SK-N-SH (cell line): ENCODE measurements around the gene HMOX2. TPM values are rescaled to one million over a fixed set of nuclear protein-coding genes. Genes with fewer than 3 reads are reported as not detected.

ENCODE experiments used
- CTCF ChIA-PET: fragments of 300-600, 350-600 bp; formaldehyde crosslinking; extraction: SDS; loops from one replicate; lab custom pipeline; 2021; lab: Yijun Ruan, JAX
- POLR2A ChIA-PET: fragments of 350-600 bp; sonication (Branson Sonifier 250); formaldehyde crosslinking; extraction: SDS; loops from one replicate; lab custom pipeline; 2020; ENCODE audit warnings: antibody characterized with exemption, inconsistent platforms; lab: Yijun Ruan, JAX
- DNase-seq: peaks from one replicate; pipeline ENCODE4 v3.0.0; 2012
- H2AFZ ChIP-seq: fragments of 200-600 bp; sonication (generic); 2 replicates; pipeline ENCODE4 v1.8.1; 2016; ENCODE audit warnings: antibody characterized with exemption, mild to moderate bottlenecking, low read depth
- H3F3A ChIP-seq: fragments of 200-600 bp; sonication (generic); replicated peaks from 2 replicates; pipeline ENCODE3; 2016; ENCODE audit warnings: antibody characterized with exemption, mild to moderate bottlenecking; ENCODE audit not compliant: insufficient read depth
- H3K27ac ChIP-seq, 2 experiments: fragments of 200-500 bp in 1 of 2; fragments of 200-600 bp in 1 of 2; sonication (Bioruptor generic) in 1 of 2; sonication (generic), shearing (Covaris generic) in 1 of 2; 2 replicates each; pipeline versions ENCODE4 v1.5.1 to v1.6.1; 2014 to 2016; ENCODE audit warnings: low read depth in 2 of 2, inconsistent platforms in 1 of 2, low read length in 1 of 2, mild to moderate bottlenecking in 1 of 2, mixed read lengths in 1 of 2
- H3K27me3 ChIP-seq: fragments of 200-600 bp; sonication (generic), shearing (Covaris generic); 2 replicates; pipeline ENCODE4 v1.6.1; 2016; ENCODE audit warnings: mixed run types; ENCODE audit not compliant: insufficient read depth
- H3K36me3 ChIP-seq, 2 experiments: fragments of 200-500 bp in 1 of 2; fragments of 200-600 bp in 1 of 2; sonication (Bioruptor generic) in 1 of 2; sonication (generic) in 1 of 2; replicated peaks in 1 of 2; 2 replicates each; pipeline versions ENCODE3 to v1.5.1; 2014 to 2016; ENCODE audit warnings: low read length in 1 of 2, mild to moderate bottlenecking in 1 of 2; ENCODE audit not compliant: insufficient read depth in 2 of 2, control insufficient read depth in 1 of 2
- H3K4me1 ChIP-seq, 2 experiments: fragments of 200-500 bp in 1 of 2; fragments of 200-600 bp in 1 of 2; sonication (Bioruptor generic) in 1 of 2; sonication (generic), shearing (Covaris generic) in 1 of 2; 2 replicates each; pipeline versions ENCODE4 v1.5.1 to v1.6.1; 2014 to 2016; ENCODE audit warnings: low read depth in 1 of 2, low read length in 1 of 2, mixed run types in 1 of 2; ENCODE audit not compliant: insufficient read depth in 2 of 2, control insufficient read depth in 1 of 2
- H3K4me2 ChIP-seq: fragments of 200-600 bp; sonication (generic), shearing (Covaris generic); 2 replicates; pipeline ENCODE4 v1.6.1; 2017; ENCODE audit warnings: mixed run types
- H3K4me3 ChIP-seq, 2 experiments: fragments of 200-500 bp in 1 of 2; fragments of 200-600 bp in 1 of 2; sonication (Bioruptor generic) in 1 of 2; sonication (generic), shearing (Covaris generic) in 1 of 2; 2 replicates each; pipeline versions ENCODE4 v1.5.1 to v1.8.1; 2014 to 2016; ENCODE audit warnings: low read depth in 2 of 2, inconsistent platforms in 1 of 2, low read length in 1 of 2, mild to moderate bottlenecking in 1 of 2, mixed read lengths in 1 of 2, moderate library complexity in 1 of 2
- H3K79me2 ChIP-seq: fragments of 200-600 bp; sonication (generic); 2 replicates; pipeline ENCODE4 v1.8.1; 2017; ENCODE audit warnings: mild to moderate bottlenecking; ENCODE audit not compliant: insufficient read depth
- H3K9ac ChIP-seq: fragments of 200-600 bp; sonication (generic); 2 replicates; pipeline ENCODE4 v1.6.1; 2017; ENCODE audit warnings: mixed run types
- H3K9me2 ChIP-seq: fragments of 200-600 bp; sonication (generic); 2 replicates; pipeline ENCODE4 v1.6.1; 2017; ENCODE audit warnings: mixed run types
- H3K9me3 ChIP-seq: fragments of 200-600 bp; sonication (generic); 2 replicates; pipeline ENCODE4 v1.6.1; 2017; ENCODE audit warnings: mixed run types, mild to moderate bottlenecking, moderate library complexity
- H4K20me1 ChIP-seq: fragments of 200-600 bp; sonication (generic); 2 replicates; pipeline ENCODE4 v1.6.1; 2017; ENCODE audit warnings: mild to moderate bottlenecking, mixed run types; ENCODE audit not compliant: insufficient read depth
- EP300 ChIP-seq, 2 experiments: IDR thresholded peaks; 2 replicates each; pipeline versions ENCODE4 v1.4.0 to v1.6.1; 2012; ENCODE audit warnings: borderline replicate concordance in 1 of 2, low read depth in 1 of 2, low read length in 1 of 2
- FOXJ3 ChIP-seq: sonication (generic); formaldehyde crosslinking; IDR thresholded peaks from 2 replicates; pipeline ENCODE4 v1.5.1; 2020; ENCODE audit warnings: mild to moderate bottlenecking, missing genetic modification reagents
- JUND ChIP-seq: IDR thresholded peaks from 2 replicates; pipeline ENCODE4 v1.4.0; 2012
- MEF2A ChIP-seq: IDR thresholded peaks from 2 replicates; pipeline ENCODE4 v1.4.0; 2012; ENCODE audit warnings: low read depth, borderline replicate concordance
- MXI1 ChIP-seq: IDR thresholded peaks from 2 replicates; pipeline ENCODE4 v1.6.1; 2012; ENCODE audit warnings: mild to moderate bottlenecking, low read depth, low read length, improper control_type of control experiment
- NFIC ChIP-seq: IDR thresholded peaks from 2 replicates; pipeline ENCODE4 v1.4.0; 2012; ENCODE audit warnings: borderline replicate concordance
- POLR2AphosphoS5 ChIP-seq: IDR thresholded peaks from 2 replicates; pipeline ENCODE4 v1.6.1; 2012; ENCODE audit warnings: low read depth, low read length
- RAD21 ChIP-seq: IDR thresholded peaks from 2 replicates; pipeline ENCODE4 v1.6.1; 2012; ENCODE audit warnings: mild to moderate bottlenecking, low read length
- SMC3 ChIP-seq: IDR thresholded peaks from 2 replicates; pipeline ENCODE4 v1.6.1; 2012; ENCODE audit warnings: low read depth, low read length, improper control_type of control experiment
- WGBS: methylation state at CpG from one replicate; pipeline ENCODE4 v1.1.6; 2017; ENCODE audit warnings: low lambda C conversion rate; 5-methylcytosine and 5-hydroxymethylcytosine counted together
- polyA plus RNA-seq, 3 experiments: library from polyadenylated mRNA; depleted of rRNA; stranded (reverse); fragments of >200 nt; gene quantifications; 2 replicates each; pipeline ENCODE4 v1.2.3, GENCODE V29; 2012
- TF ChIP-seq, protein P1 (sequence below): IDR thresholded peaks from 2 replicates; pipeline ENCODE4 v1.4.0; 2012; ENCODE audit warnings: low read depth, borderline replicate concordance
- TF ChIP-seq, protein P2 (sequence below): fragments of 200-600 bp; sonication (generic); IDR thresholded peaks from 2 replicates; pipeline ENCODE4 v1.6.1; 2017; ENCODE audit warnings: antibody characterized with exemption, mild to moderate bottlenecking, moderate library complexity
- TF ChIP-seq, protein P3 (sequence below): IDR thresholded peaks from 2 replicates; pipeline ENCODE4 v1.4.0; 2012; ENCODE audit warnings: low read depth
- TF ChIP-seq, protein P4 (sequence below): IDR thresholded peaks from 2 replicates; pipeline ENCODE4; 2012

The HMOX2 gene
- polyA plus RNA-seq, 1 of the 3 experiments (the other 2 are of a cell fraction) = 65.1 TPM

DNA sequence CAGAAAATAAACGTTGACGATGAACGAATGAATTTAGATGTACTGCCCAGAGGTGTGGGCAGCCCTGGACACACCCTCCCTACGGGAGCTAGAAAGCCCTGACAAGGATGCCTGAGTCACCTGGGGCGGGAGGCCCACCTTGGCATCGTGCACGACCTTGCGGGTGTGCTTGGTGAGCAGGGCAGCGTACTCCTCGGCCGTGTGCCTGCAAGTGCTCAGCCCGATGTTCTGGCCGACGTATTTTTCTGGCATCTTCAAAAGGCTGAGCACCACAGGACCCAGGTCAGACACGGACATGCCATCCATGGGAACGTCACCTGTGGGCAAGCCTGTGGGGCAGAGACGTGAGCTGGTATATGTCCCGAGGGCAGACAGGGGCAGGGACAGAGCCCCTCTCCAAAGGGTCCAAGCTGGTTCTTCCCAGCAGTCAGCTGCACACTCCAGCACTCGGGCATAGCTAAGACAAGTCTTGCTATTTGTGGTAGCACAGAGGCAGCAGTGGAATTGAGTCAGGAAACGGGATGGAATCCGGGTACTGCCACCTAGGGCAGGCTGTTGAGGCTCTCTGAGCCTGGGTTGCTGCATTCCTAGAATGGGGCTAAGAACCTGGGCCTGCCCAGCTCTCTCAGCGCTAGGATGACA, 12.6 kb upstream of the HMOX2 start:
- peaks cover 23% of the 10 kb centered on the region for H3F3A ChIP-seq
- ChIA-PET POLR2A (interaction anchor here (0.6 kb wide), 3 partner anchors 7 to 36 kb away, joined by 3 read pairs; no protein-coding TSS in a partner anchor), CTCF (interaction anchor here (0.9 kb wide), 1 partner anchor 61 kb away, joined by 3 read pairs; no protein-coding TSS in a partner anchor)
- H3K9me2 ChIP-seq = no peaks in the 10 kb centered on the region
- no peak overlapping the region for H2AFZ ChIP-seq
- no peaks in the 10 kb centered on the region for H3K27me3 ChIP-seq
- H3K4me2 ChIP-seq = 0 out of 2 replicates have a peak overlapping the region, but pooled peaks have one; percentile 46
- no peaks in the 10 kb centered on the region for H3K79me2 ChIP-seq
- DNase-seq = no peak
- peaks cover 13 to 14% of the 10 kb centered on the region in 2 experiments for H3K36me3 ChIP-seq
- WGBS = 89% methylated on average over 17 of the region's 22 CpGs
- peak overlapping the region; percentile 32 for H3K9ac ChIP-seq
- TF ChIP-seq RAD21 = no peak
- TF ChIP-seq, protein P1, sequence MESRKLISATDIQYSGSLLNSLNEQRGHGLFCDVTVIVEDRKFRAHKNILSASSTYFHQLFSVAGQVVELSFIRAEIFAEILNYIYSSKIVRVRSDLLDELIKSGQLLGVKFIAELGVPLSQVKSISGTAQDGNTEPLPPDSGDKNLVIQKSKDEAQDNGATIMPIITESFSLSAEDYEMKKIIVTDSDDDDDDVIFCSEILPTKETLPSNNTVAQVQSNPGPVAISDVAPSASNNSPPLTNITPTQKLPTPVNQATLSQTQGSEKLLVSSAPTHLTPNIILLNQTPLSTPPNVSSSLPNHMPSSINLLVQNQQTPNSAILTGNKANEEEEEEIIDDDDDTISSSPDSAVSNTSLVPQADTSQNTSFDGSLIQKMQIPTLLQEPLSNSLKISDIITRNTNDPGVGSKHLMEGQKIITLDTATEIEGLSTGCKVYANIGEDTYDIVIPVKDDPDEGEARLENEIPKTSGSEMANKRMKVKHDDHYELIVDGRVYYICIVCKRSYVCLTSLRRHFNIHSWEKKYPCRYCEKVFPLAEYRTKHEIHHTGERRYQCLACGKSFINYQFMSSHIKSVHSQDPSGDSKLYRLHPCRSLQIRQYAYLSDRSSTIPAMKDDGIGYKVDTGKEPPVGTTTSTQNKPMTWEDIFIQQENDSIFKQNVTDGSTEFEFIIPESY = no peak
- no peak for TF ChIP-seq POLR2AphosphoS5
- TF ChIP-seq JUND = no peak
- no peak for TF ChIP-seq SMC3
- TF ChIP-seq MXI1 = no peak
- TF ChIP-seq MEF2A = no peak
- TF ChIP-seq EP300 (IDR thresholded peaks at IDR 0.05; ENCODE audit: borderline replicate concordance in 1 of 2, low read depth in 1 of 2, low read length in 1 of 2) = no peak
- no peak for TF ChIP-seq FOXJ3
- no peak for TF ChIP-seq NFIC
- TF ChIP-seq, protein P2, sequence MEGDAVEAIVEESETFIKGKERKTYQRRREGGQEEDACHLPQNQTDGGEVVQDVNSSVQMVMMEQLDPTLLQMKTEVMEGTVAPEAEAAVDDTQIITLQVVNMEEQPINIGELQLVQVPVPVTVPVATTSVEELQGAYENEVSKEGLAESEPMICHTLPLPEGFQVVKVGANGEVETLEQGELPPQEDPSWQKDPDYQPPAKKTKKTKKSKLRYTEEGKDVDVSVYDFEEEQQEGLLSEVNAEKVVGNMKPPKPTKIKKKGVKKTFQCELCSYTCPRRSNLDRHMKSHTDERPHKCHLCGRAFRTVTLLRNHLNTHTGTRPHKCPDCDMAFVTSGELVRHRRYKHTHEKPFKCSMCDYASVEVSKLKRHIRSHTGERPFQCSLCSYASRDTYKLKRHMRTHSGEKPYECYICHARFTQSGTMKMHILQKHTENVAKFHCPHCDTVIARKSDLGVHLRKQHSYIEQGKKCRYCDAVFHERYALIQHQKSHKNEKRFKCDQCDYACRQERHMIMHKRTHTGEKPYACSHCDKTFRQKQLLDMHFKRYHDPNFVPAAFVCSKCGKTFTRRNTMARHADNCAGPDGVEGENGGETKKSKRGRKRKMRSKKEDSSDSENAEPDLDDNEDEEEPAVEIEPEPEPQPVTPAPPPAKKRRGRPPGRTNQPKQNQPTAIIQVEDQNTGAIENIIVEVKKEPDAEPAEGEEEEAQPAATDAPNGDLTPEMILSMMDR = no peak
- TF ChIP-seq, protein P3, sequence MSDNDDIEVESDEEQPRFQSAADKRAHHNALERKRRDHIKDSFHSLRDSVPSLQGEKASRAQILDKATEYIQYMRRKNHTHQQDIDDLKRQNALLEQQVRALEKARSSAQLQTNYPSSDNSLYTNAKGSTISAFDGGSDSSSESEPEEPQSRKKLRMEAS = no peak
- TF ChIP-seq, protein P4, sequence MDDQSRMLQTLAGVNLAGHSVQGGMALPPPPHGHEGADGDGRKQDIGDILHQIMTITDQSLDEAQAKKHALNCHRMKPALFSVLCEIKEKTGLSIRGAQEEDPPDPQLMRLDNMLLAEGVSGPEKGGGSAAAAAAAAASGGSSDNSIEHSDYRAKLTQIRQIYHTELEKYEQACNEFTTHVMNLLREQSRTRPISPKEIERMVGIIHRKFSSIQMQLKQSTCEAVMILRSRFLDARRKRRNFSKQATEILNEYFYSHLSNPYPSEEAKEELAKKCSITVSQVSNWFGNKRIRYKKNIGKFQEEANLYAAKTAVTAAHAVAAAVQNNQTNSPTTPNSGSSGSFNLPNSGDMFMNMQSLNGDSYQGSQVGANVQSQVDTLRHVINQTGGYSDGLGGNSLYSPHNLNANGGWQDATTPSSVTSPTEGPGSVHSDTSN = no peak
- no peaks in the 10 kb centered on the region for H3K9me3 ChIP-seq
- peak overlapping the region in 1 of 2 experiments; percentile 59; a peak in 2 of 4 replicates for H3K27ac ChIP-seq
- peaks cover 0 to 8% of the 10 kb centered on the region in 2 experiments; a peak in 1 of 4 replicates for H3K4me1 ChIP-seq
- no peak overlapping the region for H3K4me3 ChIP-seq
- H4K20me1 ChIP-seq = no peaks in the 10 kb centered on the region
